PC-9 (cell line): ENCODE results near the gene PLAGL2.

Experiments used
- CTCF ChIP-seq: fragments of 200-600 bp; sonication (generic); conservative IDR thresholded peaks from 2 replicates; pipeline ENCODE4 v1.6.1; 2017; ENCODE audit warnings: mixed run types, antibody characterized with exemption, mild to moderate bottlenecking, moderate library complexity
- EZH2 ChIP-seq: fragments of 200-600 bp; sonication (generic); IDR thresholded peaks from 2 replicates; pipeline ENCODE4 v1.8.0; 2017; ENCODE audit warnings: antibody characterized with exemption, low read depth

- TF ChIP-seq CTCF (no peak), EZH2 (no peak)
Observed at GRCh38 chr20:32203356-32204204, 4.0 kb downstream of the PLAGL2 start.
